Measurements from ENCODE around the gene SDR9C7. TPM values are rescaled to one million over a fixed set of nuclear protein-coding genes. Genes with fewer than 3 reads are reported as not detected.

The SDR9C7 gene
- total RNA-seq, 2 experiments from 2014 or later: not detected

GRCh38 chr12:56877195-56878009 lies 56.8 kb downstream of the SDR9C7 start:
- POLR2A ChIA-PET: interaction anchor here (0.6 kb wide), 1 partner anchor 44 kb away, joined by 4 read pairs; no protein-coding TSS in a partner anchor
- intact Hi-C loops (cut with micrococcal nuclease; ENCODE audit: unreplicated experiment): no loop called here

GRCh38 chr12:56874821-56875220 lies 59.4 kb downstream of the SDR9C7 start:
- H3K9me3 ChIP-seq (ENCODE audit: low read length): peaks cover 5% of the 10 kb centered on the region; the same call in 1 of the 2 replicates
- no peak overlapping the region for H3K27ac ChIP-seq (ENCODE audit: low read depth, low read length, poor library complexity, severe bottlenecking)
- CTCF ChIA-PET (ENCODE audit: unreplicated experiment): no interaction called here
- intact Hi-C loops (cut with micrococcal nuclease; ENCODE audit: unreplicated experiment): no loop called here
- POLR2A ChIA-PET: no interaction called here
- H3K36me3 ChIP-seq (ENCODE audit: insufficient read depth, low read length): no peaks in the 10 kb centered on the region
- H4K20me1 ChIP-seq (ENCODE audit: insufficient read depth, low read length): no peaks in the 10 kb centered on the region
- H3K4me2 ChIP-seq (ENCODE audit: low read length): no peak overlapping the region
- H2AFZ ChIP-seq (ENCODE audit: low read length): no peak overlapping the region
- H3K79me2 ChIP-seq (ENCODE audit: insufficient read depth, low read depth, low read length): no peaks in the 10 kb centered on the region
- DNase-seq (ENCODE audit: low spot score): no peak
- H3K4me3 ChIP-seq (ENCODE audit: low read depth, low read length, poor library complexity, severe bottlenecking): no peak overlapping the region
- H3K9me2 ChIP-seq (ENCODE audit: insufficient read depth, low read length): no peaks in the 10 kb centered on the region
- BruUV-seq (replicated peaks): no TSS peak
- no peaks in the 10 kb centered on the region for H3K4me1 ChIP-seq (ENCODE audit: insufficient read depth, low read length, poor library complexity, severe bottlenecking)
- TF ChIP-seq CTCF (conservative IDR thresholded peaks at IDR 0.05; ENCODE audit: low read length) (no peak), EZH2phosphoT487 (IDR thresholded peaks at IDR 0.05; ENCODE audit: borderline replicate concordance, low read depth, low read length) (no peak)

More at GRCh38 chr12:56877195-56878009, 56.8 kb downstream of the SDR9C7 start:
- H3K4me1 ChIP-seq (ENCODE audit: insufficient read depth, low read length, poor library complexity, severe bottlenecking): no peaks in the 10 kb centered on the region
- H3K79me2 ChIP-seq (ENCODE audit: insufficient read depth, low read depth, low read length): no peaks in the 10 kb centered on the region
- no peaks in the 10 kb centered on the region for H4K20me1 ChIP-seq (ENCODE audit: insufficient read depth, low read length)
- BruUV-seq (replicated peaks): no TSS peak
- no peak overlapping the region for H3K4me2 ChIP-seq (ENCODE audit: low read length)
- H2AFZ ChIP-seq (ENCODE audit: low read length): no peak overlapping the region
- H3K9me2 ChIP-seq (ENCODE audit: insufficient read depth, low read length): no peaks in the 10 kb centered on the region
- TF ChIP-seq EZH2phosphoT487 (IDR thresholded peaks at IDR 0.05; ENCODE audit: borderline replicate concordance, low read depth, low read length): no peak
- no peak for TF ChIP-seq CTCF (conservative IDR thresholded peaks at IDR 0.05; ENCODE audit: low read length)
- no peaks in the 10 kb centered on the region for H3K36me3 ChIP-seq (ENCODE audit: insufficient read depth, low read length)
- CTCF ChIA-PET (ENCODE audit: unreplicated experiment): no interaction called here
- H3K27ac ChIP-seq (ENCODE audit: low read depth, low read length, poor library complexity, severe bottlenecking): no peak overlapping the region
- DNase-seq (ENCODE audit: low spot score): no peak
- no peak overlapping the region for H3K4me3 ChIP-seq (ENCODE audit: low read depth, low read length, poor library complexity, severe bottlenecking)
- H3K9me3 ChIP-seq (ENCODE audit: low read length): peaks cover 5% of the 10 kb centered on the region; the same call in 1 of the 2 replicates

- intact Hi-C loops (cut with micrococcal nuclease; ENCODE audit: unreplicated experiment): no loop called here
- TF ChIP-seq CTCF (conservative IDR thresholded peaks at IDR 0.05; ENCODE audit: low read length): no peak
- H3K4me3 ChIP-seq (ENCODE audit: low read depth, low read length, poor library complexity, severe bottlenecking): no peak overlapping the region
- no peaks in the 10 kb centered on the region for H3K36me3 ChIP-seq (ENCODE audit: insufficient read depth, low read length)
- no peaks in the 10 kb centered on the region for H3K9me2 ChIP-seq (ENCODE audit: insufficient read depth, low read length)
- no TSS peak for BruUV-seq (replicated peaks)
- POLR2A ChIA-PET: interaction anchor here (0.6 kb wide), 1 partner anchor 139 kb away, joined by 4 read pairs; no protein-coding TSS in a partner anchor
- CTCF ChIA-PET (ENCODE audit: unreplicated experiment): no interaction called here
- H3K4me2 ChIP-seq (ENCODE audit: low read length): no peak overlapping the region
- peaks cover 8% of the 10 kb centered on the region; the same call in 1 of the 2 replicates for H3K9me3 ChIP-seq (ENCODE audit: low read length)
- H3K79me2 ChIP-seq (ENCODE audit: insufficient read depth, low read depth, low read length): no peaks in the 10 kb centered on the region
- no peak overlapping the region for H2AFZ ChIP-seq (ENCODE audit: low read length)
- no peaks in the 10 kb centered on the region for H4K20me1 ChIP-seq (ENCODE audit: insufficient read depth, low read length)
- no peak overlapping the region for H3K27ac ChIP-seq (ENCODE audit: low read depth, low read length, poor library complexity, severe bottlenecking)
- no peak for DNase-seq (ENCODE audit: low spot score)
- H3K4me1 ChIP-seq (ENCODE audit: insufficient read depth, low read length, poor library complexity, severe bottlenecking): no peaks in the 10 kb centered on the region
Measured at GRCh38 chr12:56873382-56873781, 60.8 kb downstream of the SDR9C7 start.

Data from OCI-LY7 (cell line).